Measurements from ENCODE around the gene PHLDA3.

Gene PHLDA3

GRCh38 chr1:201436969-201437368 is 32.0 kb downstream of the PHLDA3 start:
- in situ Hi-C loops (cut with MboI; ENCODE audit: low sequenced_read_pairs): no loop called here

- in situ Hi-C loops (cut with MboI; ENCODE audit: low sequenced_read_pairs): no loop called here
Measured at GRCh38 chr1:201436393-201436792, 32.6 kb downstream of the PHLDA3 start.

- in situ Hi-C loops (cut with MboI; ENCODE audit: low sequenced_read_pairs): no loop called here
Measured at GRCh38 chr1:201434266-201434665, 34.7 kb downstream of the PHLDA3 start.

- in situ Hi-C loops (cut with MboI; ENCODE audit: low sequenced_read_pairs): no loop called here
Measured at GRCh38 chr1:201433609-201434008, 35.4 kb downstream of the PHLDA3 start.

- in situ Hi-C loops (cut with MboI; ENCODE audit: low sequenced_read_pairs): no loop called here
Measured at GRCh38 chr1:201430776-201431175, 38.2 kb downstream of the PHLDA3 start.

- in situ Hi-C loops (cut with MboI; ENCODE audit: low sequenced_read_pairs): no loop called here
Measured at GRCh38 chr1:201429736-201430501, 39.1 kb downstream of the PHLDA3 start.

GRCh38 chr1:201427963-201428362 is 41.0 kb downstream of the PHLDA3 start:
- in situ Hi-C loops (cut with MboI; ENCODE audit: low sequenced_read_pairs): no loop called here

- in situ Hi-C loops (cut with MboI; ENCODE audit: low sequenced_read_pairs): no loop called here
Measured at GRCh38 chr1:201426479-201427310, 42.3 kb downstream of the PHLDA3 start.

GRCh38 chr1:201424146-201424545 is 44.8 kb downstream of the PHLDA3 start:
- in situ Hi-C loops (cut with MboI; ENCODE audit: low sequenced_read_pairs): no loop called here

- in situ Hi-C loops (cut with MboI; ENCODE audit: low sequenced_read_pairs): no loop called here
Measured at GRCh38 chr1:201423655-201424054, 45.3 kb downstream of the PHLDA3 start.

- in situ Hi-C loops (cut with MboI; ENCODE audit: low sequenced_read_pairs): no loop called here
Measured at GRCh38 chr1:201422436-201423030, 46.5 kb downstream of the PHLDA3 start.

- in situ Hi-C loops (cut with MboI; ENCODE audit: low sequenced_read_pairs): no loop called here
Measured at GRCh38 chr1:201422026-201422425, 47.0 kb downstream of the PHLDA3 start.

GRCh38 chr1:201421041-201421440 is 47.9 kb downstream of the PHLDA3 start:
- in situ Hi-C loops (cut with MboI; ENCODE audit: low sequenced_read_pairs): no loop called here

GRCh38 chr1:201420608-201421002 is 48.4 kb downstream of the PHLDA3 start:
- in situ Hi-C loops (cut with MboI; ENCODE audit: low sequenced_read_pairs): no loop called here

GRCh38 chr1:201419746-201420607 is 49.0 kb downstream of the PHLDA3 start:
- in situ Hi-C loops (cut with MboI; ENCODE audit: low sequenced_read_pairs): no loop called here

- in situ Hi-C loops (cut with MboI; ENCODE audit: low sequenced_read_pairs): no loop called here
Measured at GRCh38 chr1:201419256-201419655, 49.7 kb downstream of the PHLDA3 start.

- in situ Hi-C loops (cut with MboI; ENCODE audit: low sequenced_read_pairs): no loop called here
Measured at GRCh38 chr1:201418461-201418860, 50.5 kb downstream of the PHLDA3 start.

Measured in hTERT RPE-1 (cell line).